Measurements from ENCODE around the gene ACOX1. TPM values are rescaled to one million over a fixed set of nuclear protein-coding genes. Genes with fewer than 3 reads are reported as not detected.
A peak's percentile ranks its signal among the peaks of the same experiment; 100 is the strongest.

The ACOX1 gene
- total RNA-seq, 3 donors from 2014 or later (not counting 1 experiment from before 2014, with no cell fraction given), result 22.8 to 48.2 (median 28.2) TPM

DNA sequence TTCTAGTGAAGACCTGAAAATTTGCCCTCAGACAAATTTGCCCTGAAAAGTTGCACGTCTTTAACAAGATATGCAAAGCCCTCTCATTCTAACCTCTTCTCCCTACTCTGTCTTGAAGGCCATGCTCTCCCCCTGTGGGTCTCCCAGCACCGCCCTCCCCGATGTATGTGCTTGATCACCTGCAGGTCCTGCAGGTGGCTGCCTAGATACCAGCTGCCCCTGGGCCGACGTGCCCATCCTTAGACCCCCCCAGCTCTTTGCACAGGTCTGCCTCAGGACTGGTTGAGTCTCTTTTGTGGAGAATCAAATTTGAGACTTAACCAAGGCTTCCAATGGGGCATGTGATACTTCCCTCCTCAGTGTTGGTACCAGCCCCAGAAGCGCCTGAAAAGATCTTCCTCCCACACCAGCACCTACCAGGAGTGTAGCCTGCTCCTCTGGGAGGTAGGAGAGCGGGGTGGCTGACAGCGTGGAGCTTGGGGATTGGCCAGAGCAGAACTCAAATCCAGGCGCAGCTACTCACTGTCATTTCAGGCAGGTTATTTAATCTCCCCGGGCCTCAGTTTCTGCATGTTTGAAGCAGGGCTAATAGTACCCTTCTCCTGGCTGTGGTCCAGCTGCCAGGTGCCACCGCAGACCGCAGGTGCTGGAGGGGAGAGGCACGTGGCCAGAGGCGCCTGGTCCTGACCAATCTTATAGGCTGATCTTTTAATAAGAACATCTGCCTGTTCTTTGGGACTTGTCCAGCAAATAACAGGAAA lies 69.7 kb downstream of the ACOX1 start:
- no peak for ATAC-seq

DNA sequence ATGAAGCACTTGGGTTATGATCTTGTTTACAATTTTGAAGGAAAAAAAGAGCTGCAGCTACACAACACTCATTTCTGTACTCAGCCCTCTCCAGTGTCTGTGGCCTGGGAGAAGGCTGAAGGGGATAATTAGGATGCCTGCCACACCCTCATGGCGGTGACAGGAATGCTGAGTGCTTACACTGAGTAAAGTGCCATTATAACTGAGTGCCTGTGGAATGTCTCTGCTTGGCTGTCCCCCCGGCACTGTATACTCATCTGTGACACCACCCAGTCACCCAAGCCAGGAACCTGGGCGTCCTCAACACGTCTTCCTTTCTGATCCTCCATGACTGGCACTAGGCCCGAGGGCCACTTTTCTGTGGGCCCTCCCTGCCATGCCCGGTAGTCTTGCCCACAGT lies 70.8 kb downstream of the ACOX1 start:
- no peak overlapping the region for H3K27ac Mint-ChIP-seq
- no peaks in the 10 kb centered on the region for H3K27me3 ChIP-seq (ENCODE audit: control insufficient read depth, insufficient read depth, low read length)
- no peak overlapping the region for H3K4me3 Mint-ChIP-seq
- no peaks in the 10 kb centered on the region for H3K36me3 Mint-ChIP-seq
- DNase-seq (no peak), ATAC-seq (no peak)
- TF ChIP-seq, protein P1, sequence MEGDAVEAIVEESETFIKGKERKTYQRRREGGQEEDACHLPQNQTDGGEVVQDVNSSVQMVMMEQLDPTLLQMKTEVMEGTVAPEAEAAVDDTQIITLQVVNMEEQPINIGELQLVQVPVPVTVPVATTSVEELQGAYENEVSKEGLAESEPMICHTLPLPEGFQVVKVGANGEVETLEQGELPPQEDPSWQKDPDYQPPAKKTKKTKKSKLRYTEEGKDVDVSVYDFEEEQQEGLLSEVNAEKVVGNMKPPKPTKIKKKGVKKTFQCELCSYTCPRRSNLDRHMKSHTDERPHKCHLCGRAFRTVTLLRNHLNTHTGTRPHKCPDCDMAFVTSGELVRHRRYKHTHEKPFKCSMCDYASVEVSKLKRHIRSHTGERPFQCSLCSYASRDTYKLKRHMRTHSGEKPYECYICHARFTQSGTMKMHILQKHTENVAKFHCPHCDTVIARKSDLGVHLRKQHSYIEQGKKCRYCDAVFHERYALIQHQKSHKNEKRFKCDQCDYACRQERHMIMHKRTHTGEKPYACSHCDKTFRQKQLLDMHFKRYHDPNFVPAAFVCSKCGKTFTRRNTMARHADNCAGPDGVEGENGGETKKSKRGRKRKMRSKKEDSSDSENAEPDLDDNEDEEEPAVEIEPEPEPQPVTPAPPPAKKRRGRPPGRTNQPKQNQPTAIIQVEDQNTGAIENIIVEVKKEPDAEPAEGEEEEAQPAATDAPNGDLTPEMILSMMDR (IDR thresholded peaks at IDR 0.05), result no peak
- 93% methylated on average over 6 of the region's 6 CpGs for WGBS (ENCODE audit: insufficient coverage)
- no peaks in the 10 kb centered on the region for H3K27me3 Mint-ChIP-seq (ENCODE audit: low read depth in 2 of 2)
- intact Hi-C loops (cut with micrococcal nuclease), result no loop called here
- no peaks in the 10 kb centered on the region for H3K9me3 ChIP-seq (ENCODE audit: control insufficient read depth, insufficient read depth, low read length)
- no peaks in the 10 kb centered on the region for H3K36me3 ChIP-seq (ENCODE audit: control insufficient read depth, insufficient read depth, low read length)
- H3K4me1 Mint-ChIP-seq, result peaks cover 0 to 14% of the 10 kb centered on the region in 2 donors
- no peak overlapping the region for H3K4me3 ChIP-seq (ENCODE audit: low read length)
- H3K9me3 Mint-ChIP-seq, result no peaks in the 10 kb centered on the region
- peaks cover 16% of the 10 kb centered on the region for H3K4me1 ChIP-seq (ENCODE audit: control insufficient read depth, insufficient read depth, low read length)
- no peak overlapping the region for H3K27ac ChIP-seq (ENCODE audit: low read length)

More for the DNA sequence above, 69.7 kb downstream of the ACOX1 start:
- peak overlapping the region in 1 of 2 donors; percentile 44 for H3K27ac Mint-ChIP-seq
- Histone ChIP-seq H3K4me3 (ENCODE audit: low read length) (no peak overlapping the region), H3K36me3 (ENCODE audit: control insufficient read depth, insufficient read depth, low read length) (peaks cover under 1% of the 10 kb centered on the region), H3K4me1 (ENCODE audit: control insufficient read depth, insufficient read depth, low read length) (peaks cover 10% of the 10 kb centered on the region), H3K9me3 (ENCODE audit: control insufficient read depth, insufficient read depth, low read length) (no peaks in the 10 kb centered on the region), H3K27me3 (ENCODE audit: control insufficient read depth, insufficient read depth, low read length) (no peaks in the 10 kb centered on the region), H3K27ac (ENCODE audit: low read length) (no peak overlapping the region)
- intact Hi-C loops (cut with micrococcal nuclease), result no loop called here
- H3K4me3 Mint-ChIP-seq, result no peak overlapping the region
- no peak for DNase-seq
- peaks cover 0 to 10% of the 10 kb centered on the region in 2 donors for H3K4me1 Mint-ChIP-seq
- WGBS (ENCODE audit: insufficient coverage), result 85% methylated on average over 14 of the region's 14 CpGs
- TF ChIP-seq, protein P1 (IDR thresholded peaks at IDR 0.05), result no peak
- H3K27me3 Mint-ChIP-seq (ENCODE audit: low read depth in 2 of 2), result no peaks in the 10 kb centered on the region
- no peaks in the 10 kb centered on the region for H3K9me3 Mint-ChIP-seq
- no peaks in the 10 kb centered on the region for H3K36me3 Mint-ChIP-seq

DNA sequence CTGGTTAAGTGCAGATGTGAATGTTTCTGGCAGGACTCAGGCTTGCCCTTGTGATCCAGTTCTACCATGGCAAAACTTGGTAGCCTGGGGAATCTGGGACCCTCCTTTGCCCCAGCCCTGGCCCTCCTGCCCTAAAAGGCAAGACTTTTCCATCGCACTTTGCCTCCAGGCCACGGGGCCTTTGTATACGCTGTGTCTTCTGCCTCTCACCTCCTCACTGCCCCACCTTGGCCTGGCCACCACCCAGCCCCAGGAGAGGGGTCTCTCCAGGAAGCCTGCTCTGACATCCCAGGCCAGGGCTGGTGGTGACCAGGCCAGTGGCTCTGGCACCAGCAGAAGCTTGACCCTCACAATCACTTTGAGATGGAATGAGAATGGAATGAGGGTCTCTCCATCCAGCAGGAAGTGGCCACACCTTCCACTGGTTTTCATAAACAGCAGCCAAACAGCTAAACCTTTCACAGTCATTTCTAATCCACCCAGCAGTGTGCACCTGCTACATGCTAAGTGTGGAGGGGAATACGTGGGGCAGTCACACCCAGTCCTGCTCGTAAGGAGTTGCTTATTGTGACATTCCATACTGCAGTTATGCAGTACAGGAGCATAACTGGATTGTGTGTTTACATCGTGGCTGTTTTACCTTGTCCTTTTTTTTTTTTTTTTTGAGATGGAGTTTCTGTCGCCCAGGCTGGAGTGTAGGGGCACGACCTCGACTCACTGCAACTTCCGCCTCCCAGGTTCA lies 72.7 kb downstream of the ACOX1 start:
- Histone ChIP-seq H3K27ac (ENCODE audit: low read length) (no peak overlapping the region), H3K4me3 (ENCODE audit: low read length) (no peak overlapping the region), H3K27me3 (ENCODE audit: control insufficient read depth, insufficient read depth, low read length) (no peaks in the 10 kb centered on the region), H3K9me3 (ENCODE audit: control insufficient read depth, insufficient read depth, low read length) (no peaks in the 10 kb centered on the region), H3K4me1 (ENCODE audit: control insufficient read depth, insufficient read depth, low read length) (peaks cover 16% of the 10 kb centered on the region), H3K36me3 (ENCODE audit: control insufficient read depth, insufficient read depth, low read length) (peaks cover 10% of the 10 kb centered on the region)
- Mint-ChIP-seq H3K4me1 (peaks cover 0 to 14% of the 10 kb centered on the region in 2 donors), H3K4me3 (peak overlapping the region; percentile 62), H3K9me3 (no peaks in the 10 kb centered on the region), H3K27me3 (ENCODE audit: low read depth in 2 of 2) (no peaks in the 10 kb centered on the region), H3K36me3 (no peaks in the 10 kb centered on the region), H3K27ac (peak overlapping the region in 1 of 2 donors; percentile 75)
- DNase-seq (no peak), ATAC-seq (no peak)
- intact Hi-C loops (cut with micrococcal nuclease), result no loop called here
- WGBS (ENCODE audit: insufficient coverage), result 92% methylated on average over 10 of the region's 10 CpGs
- TF ChIP-seq, protein P1 (IDR thresholded peaks at IDR 0.05), result no peak
